GM21367 (cell line): ENCODE results near the gene ZFP91.

Source experiments
- ATAC-seq: cut with Tn5 transposase; IDR thresholded peaks from one replicate; pipeline ENCODE4 v1.9.1; 2021; ENCODE audit not compliant: unreplicated experiment

ZFP91 gene

GRCh38 chr11:58659404-58659803 is 80.5 kb downstream of the ZFP91 start:
- no peak for ATAC-seq

- ATAC-seq = no peak
Observed at GRCh38 chr11:58659910-58660570, 81.2 kb downstream of the ZFP91 start.
